LNCaP clone FGC (cell line): ENCODE data around the gene TNS3.

Experiments used
- DNase-seq: peaks from one replicate; pipeline ENCODE4 v3.0.0-alpha.2; 2011; ENCODE audit warnings: low read depth
- H3K4me3 ChIP-seq: 2 replicates; pipeline ENCODE4 v1.5.1; 2011; ENCODE audit warnings: mild to moderate bottlenecking, low read depth, low read length, control low read depth
- CTCF ChIP-seq: IDR thresholded peaks from 2 replicates; pipeline ENCODE4 v1.5.1; 2012; ENCODE audit warnings: mild to moderate bottlenecking; ENCODE audit not compliant: control insufficient read depth, insufficient read depth; ENCODE audit errors: extremely low read depth

Gene TNS3

GRCh38 chr7:47278043-47278442 lies 303.9 kb downstream of the TNS3 start:
- no peak for DNase-seq
- TF ChIP-seq CTCF, result no peak
- H3K4me3 ChIP-seq, result no peak overlapping the region

GRCh38 chr7:47277321-47277781 lies 304.6 kb downstream of the TNS3 start:
- DNase-seq, result no peak
- no peak overlapping the region for H3K4me3 ChIP-seq
- TF ChIP-seq CTCF, result no peak

GRCh38 chr7:47273974-47274766 lies 307.7 kb downstream of the TNS3 start:
- TF ChIP-seq CTCF, result no peak
- no peak overlapping the region for H3K4me3 ChIP-seq
- DNase-seq, result no peak

- no peak overlapping the region for H3K4me3 ChIP-seq
- no peak for TF ChIP-seq CTCF
- DNase-seq, result no peak
These were observed 308.8 kb downstream of the TNS3 start for GRCh38 chr7:47273088-47273487.

GRCh38 chr7:47271749-47272148 lies 310.2 kb downstream of the TNS3 start:
- H3K4me3 ChIP-seq, result no peak overlapping the region
- DNase-seq, result no peak
- TF ChIP-seq CTCF, result no peak

- DNase-seq, result no peak
- no peak overlapping the region for H3K4me3 ChIP-seq
- no peak for TF ChIP-seq CTCF
These were observed 312.8 kb downstream of the TNS3 start for GRCh38 chr7:47268851-47269836.
